Activated CD4-positive, alpha-beta T cell treated with anti-CD3 and anti-CD28 coated beads, Interleukin-2, amount 10 ng/mL, durations not matched to agents 24 days and 14 days (primary cell): Measurements from ENCODE around the gene CNTN4. TPM values are rescaled to one million over a fixed set of nuclear protein-coding genes. Genes with fewer than 3 reads are reported as not detected.

ENCODE experiments used
- DNase-seq: peaks from one replicate; pipeline ENCODE4 v3.0.0; 2022
- H3K27ac Mint-ChIP-seq: one replicate; pipeline ENCODE4 v1.8.0; 2022; ENCODE audit warnings: mild to moderate bottlenecking, mixed read lengths
- H3K27me3 Mint-ChIP-seq: one replicate; pipeline ENCODE4 v1.8.0; 2022; ENCODE audit warnings: mixed read lengths
- H3K36me3 Mint-ChIP-seq: one replicate; pipeline ENCODE4 v1.8.0; 2022; ENCODE audit warnings: low read depth, mild to moderate bottlenecking, mixed read lengths
- H3K4me1 Mint-ChIP-seq: one replicate; pipeline ENCODE4 v1.8.0; 2021; ENCODE audit warnings: mixed read lengths
- H3K4me3 Mint-ChIP-seq: one replicate; pipeline ENCODE4 v1.8.0; 2022; ENCODE audit warnings: mild to moderate bottlenecking, moderate library complexity, mixed read lengths
- H3K9me3 Mint-ChIP-seq: one replicate; pipeline ENCODE4 v1.8.0; 2021; ENCODE audit warnings: mixed read lengths
- intact Hi-C: fragments of 100-400 bp; cut with micrococcal nuclease; formaldehyde crosslinking; loops from one replicate; pipeline ENCODE4 v1.15.1; 2023
- total RNA-seq: library from RNA; stranded (reverse); gene quantifications from 2 replicates; pipeline ENCODE4 v1.2.3, GENCODE V29; 2022

The CNTN4 gene
- total RNA-seq, 1 donor from 2014 or later: not detected

GRCh38 chr3:2180634-2181033, 82.0 kb downstream of the CNTN4 start:
- DNase-seq: no peak

GRCh38 chr3:2198776-2199279, 100.2 kb downstream of the CNTN4 start:
- Mint-ChIP-seq H3K4me3 (no peak overlapping the region), H3K9me3 (peaks cover 4% of the 10 kb centered on the region), H3K4me1 (no peaks in the 10 kb centered on the region), H3K36me3 (no peaks in the 10 kb centered on the region), H3K27ac (no peak overlapping the region), H3K27me3 (no peaks in the 10 kb centered on the region)
- DNase-seq: no peak
- intact Hi-C loops: no loop called here

More at GRCh38 chr3:2180634-2181033, 82.0 kb downstream of the CNTN4 start:
- Mint-ChIP-seq H3K4me1 (no peaks in the 10 kb centered on the region), H3K36me3 (no peaks in the 10 kb centered on the region), H3K9me3 (no peaks in the 10 kb centered on the region), H3K4me3 (no peak overlapping the region), H3K27me3 (no peaks in the 10 kb centered on the region), H3K27ac (no peak overlapping the region)
- intact Hi-C loops: no loop called here

- DNase-seq: no peak
- Mint-ChIP-seq H3K4me3 (no peak overlapping the region), H3K27ac (no peak overlapping the region), H3K27me3 (no peaks in the 10 kb centered on the region), H3K9me3 (no peaks in the 10 kb centered on the region), H3K36me3 (no peaks in the 10 kb centered on the region), H3K4me1 (no peaks in the 10 kb centered on the region)
- intact Hi-C loops: no loop called here
Observed at GRCh38 chr3:2204054-2204453, 105.4 kb downstream of the CNTN4 start.

GRCh38 chr3:2205692-2206091, 107.0 kb downstream of the CNTN4 start:
- Mint-ChIP-seq H3K9me3 (no peaks in the 10 kb centered on the region), H3K27me3 (no peaks in the 10 kb centered on the region), H3K36me3 (no peaks in the 10 kb centered on the region), H3K4me1 (no peaks in the 10 kb centered on the region), H3K4me3 (no peak overlapping the region), H3K27ac (no peak overlapping the region)
- no peak for DNase-seq
- intact Hi-C loops: no loop called here

- no peak for DNase-seq
- no peak overlapping the region for H3K27ac Mint-ChIP-seq
- no peak overlapping the region for H3K4me3 Mint-ChIP-seq
- no peaks in the 10 kb centered on the region for H3K4me1 Mint-ChIP-seq
- H3K36me3 Mint-ChIP-seq: no peaks in the 10 kb centered on the region
- H3K9me3 Mint-ChIP-seq: no peaks in the 10 kb centered on the region
- intact Hi-C loops: no loop called here
- no peaks in the 10 kb centered on the region for H3K27me3 Mint-ChIP-seq
Observed at GRCh38 chr3:2206536-2206935, 107.9 kb downstream of the CNTN4 start.

GRCh38 chr3:2211568-2211967, 112.9 kb downstream of the CNTN4 start:
- Mint-ChIP-seq H3K9me3 (no peaks in the 10 kb centered on the region), H3K4me3 (no peak overlapping the region), H3K27me3 (no peaks in the 10 kb centered on the region), H3K27ac (no peak overlapping the region), H3K4me1 (no peaks in the 10 kb centered on the region), H3K36me3 (no peaks in the 10 kb centered on the region)
- intact Hi-C loops: no loop called here
- no peak for DNase-seq

- DNase-seq: no peak
- H3K27me3 Mint-ChIP-seq: no peaks in the 10 kb centered on the region
- no peak overlapping the region for H3K4me3 Mint-ChIP-seq
- no peaks in the 10 kb centered on the region for H3K4me1 Mint-ChIP-seq
- no peaks in the 10 kb centered on the region for H3K36me3 Mint-ChIP-seq
- intact Hi-C loops: no loop called here
- no peaks in the 10 kb centered on the region for H3K9me3 Mint-ChIP-seq
- no peak overlapping the region for H3K27ac Mint-ChIP-seq
Observed at GRCh38 chr3:2212206-2212605, 113.5 kb downstream of the CNTN4 start.

GRCh38 chr3:2218375-2218774, 119.7 kb downstream of the CNTN4 start:
- Mint-ChIP-seq H3K4me3 (no peak overlapping the region), H3K9me3 (no peaks in the 10 kb centered on the region), H3K36me3 (no peaks in the 10 kb centered on the region), H3K4me1 (no peaks in the 10 kb centered on the region), H3K27ac (no peak overlapping the region), H3K27me3 (no peaks in the 10 kb centered on the region)
- DNase-seq: no peak
- intact Hi-C loops: no loop called here

- Mint-ChIP-seq H3K27me3 (no peaks in the 10 kb centered on the region), H3K27ac (no peak overlapping the region), H3K9me3 (no peaks in the 10 kb centered on the region), H3K4me3 (no peak overlapping the region), H3K4me1 (no peaks in the 10 kb centered on the region), H3K36me3 (no peaks in the 10 kb centered on the region)
- DNase-seq: no peak
- intact Hi-C loops: no loop called here
Observed at GRCh38 chr3:2218816-2219215, 120.2 kb downstream of the CNTN4 start.

GRCh38 chr3:2236203-2236602, 137.5 kb downstream of the CNTN4 start:
- Mint-ChIP-seq H3K36me3 (no peaks in the 10 kb centered on the region), H3K4me1 (no peaks in the 10 kb centered on the region), H3K4me3 (no peak overlapping the region), H3K27me3 (no peaks in the 10 kb centered on the region), H3K27ac (no peak overlapping the region), H3K9me3 (no peaks in the 10 kb centered on the region)
- intact Hi-C loops: no loop called here
- no peak for DNase-seq

GRCh38 chr3:2244137-2244536, 145.5 kb downstream of the CNTN4 start:
- no peak for DNase-seq
- Mint-ChIP-seq H3K4me1 (no peaks in the 10 kb centered on the region), H3K4me3 (no peak overlapping the region), H3K27me3 (no peaks in the 10 kb centered on the region), H3K27ac (no peak overlapping the region), H3K36me3 (no peaks in the 10 kb centered on the region), H3K9me3 (no peaks in the 10 kb centered on the region)
- intact Hi-C loops: no loop called here

GRCh38 chr3:2246873-2247648, 148.4 kb downstream of the CNTN4 start:
- Mint-ChIP-seq H3K27me3 (no peaks in the 10 kb centered on the region), H3K27ac (no peak overlapping the region), H3K9me3 (no peaks in the 10 kb centered on the region), H3K36me3 (no peaks in the 10 kb centered on the region), H3K4me1 (no peaks in the 10 kb centered on the region), H3K4me3 (no peak overlapping the region)
- intact Hi-C loops: no loop called here
- no peak for DNase-seq

- no peak for DNase-seq
Observed at GRCh38 chr3:2247831-2248230, 149.2 kb downstream of the CNTN4 start.

GRCh38 chr3:2250783-2251182, 152.1 kb downstream of the CNTN4 start:
- intact Hi-C loops: no loop called here
- Mint-ChIP-seq H3K4me3 (no peak overlapping the region), H3K27me3 (no peaks in the 10 kb centered on the region), H3K27ac (no peak overlapping the region), H3K9me3 (no peaks in the 10 kb centered on the region), H3K36me3 (no peaks in the 10 kb centered on the region), H3K4me1 (no peaks in the 10 kb centered on the region)
- no peak for DNase-seq

More at GRCh38 chr3:2247831-2248230, 149.2 kb downstream of the CNTN4 start:
- H3K27ac Mint-ChIP-seq: no peak overlapping the region
- intact Hi-C loops: no loop called here
- no peaks in the 10 kb centered on the region for H3K36me3 Mint-ChIP-seq
- no peaks in the 10 kb centered on the region for H3K27me3 Mint-ChIP-seq
- no peaks in the 10 kb centered on the region for H3K4me1 Mint-ChIP-seq
- H3K9me3 Mint-ChIP-seq: no peaks in the 10 kb centered on the region
- H3K4me3 Mint-ChIP-seq: no peak overlapping the region

GRCh38 chr3:2261747-2262146, 163.1 kb downstream of the CNTN4 start:
- Mint-ChIP-seq H3K36me3 (no peaks in the 10 kb centered on the region), H3K4me3 (no peak overlapping the region), H3K27me3 (no peaks in the 10 kb centered on the region), H3K9me3 (no peaks in the 10 kb centered on the region), H3K4me1 (no peaks in the 10 kb centered on the region), H3K27ac (no peak overlapping the region)
- DNase-seq: no peak
- intact Hi-C loops: no loop called here
